Hematopoietic multipotent progenitor cell treated with erythropoietin and hydrocortisone succinate and interleukin-3 and kit ligand, for 8 days (in vitro differentiated cells): ENCODE data around the gene TMEM98.
"Not testable (repeated sequence)": the region's sequence is repeated elsewhere in the genome, so short reads cannot be mapped to it uniquely, and the experiment has no call there.

Experiments used
- DNase-seq: peaks from one replicate; pipeline ENCODE4 v3.0.0-alpha.2; 2015

TMEM98 gene

GRCh38 chr17:32987453-32987805 lies 59.5 kb downstream of the TMEM98 start:
- DNase-seq, result not testable (repeated sequence)

- DNase-seq, result not testable (repeated sequence)
Measured at GRCh38 chr17:32987868-32988267, 59.9 kb downstream of the TMEM98 start.

GRCh38 chr17:32988481-32989101 lies 60.6 kb downstream of the TMEM98 start:
- no peak for DNase-seq

- DNase-seq, result peak; percentile 71
Measured at GRCh38 chr17:32992321-32993033, 64.5 kb downstream of the TMEM98 start.

GRCh38 chr17:32993977-32994376 lies 66.0 kb downstream of the TMEM98 start:
- DNase-seq, result no peak
